SU-DHL-6 (cell line): Measurements from ENCODE around the gene ZNF582.

Source experiments
- H2AFZ ChIP-seq: fragments of 200-600 bp; sonication (generic); 2 replicates; pipeline ENCODE4 v1.6.1; 2014; ENCODE audit warnings: low read depth, mild to moderate bottlenecking, moderate library complexity, mixed read lengths, antibody characterized with exemption, low read length; ENCODE audit not compliant: severe bottlenecking
- H3F3A ChIP-seq: fragments of 200-600 bp; shearing (Covaris generic); 2 replicates; pipeline ENCODE4 v1.6.0; 2016; ENCODE audit warnings: antibody characterized with exemption, mild to moderate bottlenecking; ENCODE audit not compliant: insufficient read depth
- H3K27ac ChIP-seq: fragments of 200-600 bp; sonication (generic); 2 replicates; pipeline ENCODE4 v1.5.1; 2016; ENCODE audit warnings: low read depth, mild to moderate bottlenecking, low read length, moderate library complexity, mixed read lengths
- H3K27me3 ChIP-seq: fragments of 200-600 bp; sonication (generic), shearing (Covaris generic); 2 replicates; pipeline ENCODE4 v1.6.0; 2014; ENCODE audit warnings: mild to moderate bottlenecking, low read length
- H3K36me3 ChIP-seq: fragments of 200-600 bp; sonication (generic); 2 replicates; pipeline ENCODE4 v1.6.1; 2014; ENCODE audit warnings: mild to moderate bottlenecking, low read length, mixed read lengths
- H3K4me2 ChIP-seq: fragments of 300-600, 200-600 bp; shearing (Covaris generic), sonication (generic); 2 replicates; pipeline ENCODE4 v1.6.0; 2014; ENCODE audit warnings: low read length, low read depth, mild to moderate bottlenecking; ENCODE audit not compliant: poor library complexity, severe bottlenecking
- H3K4me3 ChIP-seq: fragments of 200-600 bp; sonication (generic); 2 replicates; pipeline ENCODE4 v1.5.1; 2014; ENCODE audit warnings: antibody characterized with exemption, low read length, mild to moderate bottlenecking, mixed read lengths; ENCODE audit not compliant: insufficient read depth, poor library complexity, severe bottlenecking
- H3K79me2 ChIP-seq: fragments of 200-600 bp; sonication (generic); 2 replicates; pipeline ENCODE4 v1.6.1; 2014; ENCODE audit warnings: mild to moderate bottlenecking, low read length, moderate library complexity; ENCODE audit not compliant: insufficient read depth
- H3K9ac ChIP-seq: fragments of 200-600 bp; sonication (generic); 2 replicates; pipeline ENCODE4 v1.7.0; 2014; ENCODE audit warnings: mild to moderate bottlenecking, low read length
- H3K9me2 ChIP-seq: fragments of 200-600 bp; sonication (generic); replicated peaks from 2 replicates; pipeline ENCODE4 v1.6.1; 2014; ENCODE audit warnings: low read length; ENCODE audit not compliant: insufficient read depth
- H3K9me3 ChIP-seq: fragments of 200-600 bp; sonication (generic); 2 replicates; pipeline ENCODE4 v1.6.1; 2014; ENCODE audit warnings: low read length, mixed read lengths; ENCODE audit not compliant: insufficient read depth
- H4K20me1 ChIP-seq: fragments of 200-600 bp; sonication (generic); 2 replicates; pipeline ENCODE4 v1.6.1; 2014; ENCODE audit warnings: low read depth, mild to moderate bottlenecking, antibody characterized with exemption, low read length, moderate library complexity, mixed read lengths
- EZH2phosphoT487 ChIP-seq: fragments of 200-600 bp; sonication (generic), shearing (Covaris generic); conservative IDR thresholded peaks from 2 replicates; pipeline ENCODE4 v1.6.1; 2018; ENCODE audit warnings: mild to moderate bottlenecking, antibody characterized with exemption, low read length, moderate library complexity, mixed read lengths
- TF ChIP-seq, protein P1 (sequence below): fragments of 200-600 bp; sonication (generic); IDR thresholded peaks from one replicate; pipeline ENCODE4 v1.5.1; 2017; ENCODE audit warnings: antibody characterized with exemption, mild to moderate bottlenecking, low read length, moderate library complexity; ENCODE audit not compliant: insufficient read depth, poor library complexity, severe bottlenecking

ZNF582 gene

DNA sequence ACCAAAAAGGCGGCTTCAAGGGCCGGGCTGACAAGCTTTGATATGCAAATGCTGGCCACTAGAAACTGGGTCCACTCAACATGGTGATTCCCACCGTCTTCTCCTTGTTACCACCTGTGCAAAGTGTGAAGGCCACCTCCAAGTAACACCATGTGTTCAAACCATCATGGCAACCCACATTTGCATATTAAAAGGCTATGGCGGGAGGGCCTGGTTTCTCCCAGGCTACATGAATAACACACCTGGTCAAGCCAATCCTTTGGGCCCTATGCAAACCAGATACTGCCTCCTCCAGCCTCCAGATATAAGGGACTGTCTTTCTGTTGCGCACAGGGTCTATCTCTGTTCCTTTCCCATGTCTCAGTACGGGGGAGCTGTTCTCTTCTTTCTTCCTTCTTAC is 42.1 kb downstream of the ZNF582 start:
- no peaks in the 10 kb centered on the region for H3F3A ChIP-seq
- H3K27ac ChIP-seq, result no peak overlapping the region
- H3K9ac ChIP-seq, result no peak overlapping the region
- H4K20me1 ChIP-seq, result no peaks in the 10 kb centered on the region
- H3K9me3 ChIP-seq, result no peaks in the 10 kb centered on the region
- no peak overlapping the region for H2AFZ ChIP-seq
- TF ChIP-seq, protein P1, sequence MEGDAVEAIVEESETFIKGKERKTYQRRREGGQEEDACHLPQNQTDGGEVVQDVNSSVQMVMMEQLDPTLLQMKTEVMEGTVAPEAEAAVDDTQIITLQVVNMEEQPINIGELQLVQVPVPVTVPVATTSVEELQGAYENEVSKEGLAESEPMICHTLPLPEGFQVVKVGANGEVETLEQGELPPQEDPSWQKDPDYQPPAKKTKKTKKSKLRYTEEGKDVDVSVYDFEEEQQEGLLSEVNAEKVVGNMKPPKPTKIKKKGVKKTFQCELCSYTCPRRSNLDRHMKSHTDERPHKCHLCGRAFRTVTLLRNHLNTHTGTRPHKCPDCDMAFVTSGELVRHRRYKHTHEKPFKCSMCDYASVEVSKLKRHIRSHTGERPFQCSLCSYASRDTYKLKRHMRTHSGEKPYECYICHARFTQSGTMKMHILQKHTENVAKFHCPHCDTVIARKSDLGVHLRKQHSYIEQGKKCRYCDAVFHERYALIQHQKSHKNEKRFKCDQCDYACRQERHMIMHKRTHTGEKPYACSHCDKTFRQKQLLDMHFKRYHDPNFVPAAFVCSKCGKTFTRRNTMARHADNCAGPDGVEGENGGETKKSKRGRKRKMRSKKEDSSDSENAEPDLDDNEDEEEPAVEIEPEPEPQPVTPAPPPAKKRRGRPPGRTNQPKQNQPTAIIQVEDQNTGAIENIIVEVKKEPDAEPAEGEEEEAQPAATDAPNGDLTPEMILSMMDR, result no peak
- TF ChIP-seq EZH2phosphoT487, result no peak
- H3K4me3 ChIP-seq, result no peak overlapping the region
- H3K79me2 ChIP-seq, result no peaks in the 10 kb centered on the region
- H3K27me3 ChIP-seq, result no peaks in the 10 kb centered on the region
- H3K9me2 ChIP-seq, result no peaks in the 10 kb centered on the region
- H3K36me3 ChIP-seq, result no peaks in the 10 kb centered on the region
- no peak overlapping the region for H3K4me2 ChIP-seq

DNA sequence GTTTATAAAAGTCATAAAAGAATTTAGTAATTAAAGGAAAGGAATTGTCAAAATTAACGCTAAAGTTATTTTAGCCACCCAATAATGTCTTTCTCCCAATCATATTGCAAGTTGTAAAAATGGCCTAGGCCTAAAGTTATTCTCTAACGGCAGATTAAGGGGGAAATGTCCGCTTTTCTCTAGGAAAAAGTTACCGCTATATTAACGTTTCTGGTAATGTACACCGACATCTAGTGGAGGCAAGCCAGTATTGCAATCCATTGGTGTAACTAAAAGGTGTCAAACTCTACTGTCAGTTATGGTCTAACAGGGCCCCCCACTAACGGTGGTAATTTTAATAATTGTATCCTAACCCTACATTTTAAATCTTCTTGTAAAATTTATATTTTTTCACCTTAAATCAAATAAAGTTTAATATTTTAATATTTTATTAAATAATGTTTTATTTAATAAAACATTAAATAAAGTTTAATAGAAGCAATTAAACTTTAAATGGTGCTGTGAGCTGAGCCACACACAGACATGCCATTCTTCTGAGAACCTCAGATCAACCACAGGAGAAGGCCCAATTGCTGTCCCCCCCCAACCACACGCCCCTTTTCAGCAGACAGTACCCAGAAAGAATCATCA is 42.8 kb downstream of the ZNF582 start:
- Histone ChIP-seq H3K4me3 (no peak overlapping the region), H3K79me2 (no peaks in the 10 kb centered on the region), H3K36me3 (no peaks in the 10 kb centered on the region), H3K9ac (no peak overlapping the region), H3K9me3 (no peaks in the 10 kb centered on the region), H2AFZ (no peak overlapping the region), H3K27me3 (no peaks in the 10 kb centered on the region), H3K4me2 (no peak overlapping the region), H3K27ac (no peak overlapping the region), H3K9me2 (no peaks in the 10 kb centered on the region), H4K20me1 (no peaks in the 10 kb centered on the region), H3F3A (no peaks in the 10 kb centered on the region)
- TF ChIP-seq, protein P1, result peak; percentile 82
- TF ChIP-seq EZH2phosphoT487, result no peak

DNA sequence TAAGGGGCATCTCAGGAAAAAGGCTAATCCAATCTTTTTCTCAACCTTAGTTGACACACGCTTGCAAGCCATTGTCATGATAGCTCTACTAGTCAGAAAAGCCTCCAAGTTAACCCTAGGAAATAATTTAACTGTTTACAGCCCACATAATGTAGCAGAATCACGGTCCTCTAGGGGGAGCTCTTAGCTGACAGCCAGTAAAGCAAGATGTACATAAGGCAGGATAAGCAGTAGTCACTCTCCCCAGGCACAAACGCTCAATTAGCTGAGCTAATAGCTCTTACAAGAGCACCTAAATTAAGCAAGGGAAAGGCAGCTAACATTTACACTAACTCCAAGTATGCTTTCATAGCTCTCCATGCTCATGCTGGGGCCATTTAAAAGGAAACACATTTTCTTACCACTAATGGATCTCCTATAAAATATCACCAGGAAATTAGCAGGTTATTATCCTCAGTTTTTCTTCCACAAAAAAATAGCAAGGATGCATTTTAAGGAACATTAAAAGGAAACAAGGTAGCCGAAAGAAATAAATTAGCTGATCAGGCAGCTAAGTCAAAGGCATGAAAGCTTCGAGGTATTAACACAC is 45.0 kb downstream of the ZNF582 start:
- Histone ChIP-seq H4K20me1 (no peaks in the 10 kb centered on the region), H3K9me2 (no peaks in the 10 kb centered on the region), H3K27me3 (no peaks in the 10 kb centered on the region), H3K79me2 (no peaks in the 10 kb centered on the region), H2AFZ (no peak overlapping the region), H3K27ac (no peak overlapping the region), H3K4me2 (no peak overlapping the region), H3K9ac (no peak overlapping the region), H3F3A (no peaks in the 10 kb centered on the region), H3K4me3 (no peak overlapping the region), H3K36me3 (no peaks in the 10 kb centered on the region), H3K9me3 (peaks cover 2% of the 10 kb centered on the region; the same call in 1 of the 2 replicates)
- TF ChIP-seq, protein P1, result peak; percentile 43
- TF ChIP-seq EZH2phosphoT487, result no peak
